A549 (cell line): Measurements from ENCODE around the gene RALGAPA1.

Source experiments
- CTCF ChIP-seq: fragments of >200 bp; sonication (Bioruptor Twin); formaldehyde crosslinking; IDR thresholded peaks from 3 replicates; pipeline ENCODE4 v1.5.1; 2016
- EP300 ChIP-seq, 2 experiments: fragments of >200 bp; sonication (Bioruptor Twin); formaldehyde crosslinking; IDR thresholded peaks; 2 replicates in 1 of 2; 3 replicates in 1 of 2; pipeline ENCODE4 v1.6.1; 2016 to 2017
- FOSB ChIP-seq: fragments of 250-450 bp; sonication (Bioruptor Pico); IDR thresholded peaks from 2 replicates; pipeline ENCODE4 v1.5.0; 2020; ENCODE audit warnings: mild to moderate bottlenecking, moderate library complexity
- FOSL2 ChIP-seq, 2 experiments: fragments of 450-650 bp in 1 of 2; fragments of >200 bp in 1 of 2; sonication (Bioruptor Twin) in 1 of 2; formaldehyde crosslinking; IDR thresholded peaks; 2 replicates each; pipeline versions ENCODE4 v1.5.0 to v1.6.1; 2016 to 2020; ENCODE audit warnings: mild to moderate bottlenecking in 1 of 2, moderate library complexity in 1 of 2
- FOXS1 ChIP-seq: fragments of 250-450 bp; sonication (Bioruptor Pico); IDR thresholded peaks from 2 replicates; pipeline ENCODE4 v1.5.0; 2020; ENCODE audit warnings: mild to moderate bottlenecking, moderate library complexity
- JUN ChIP-seq, 2 experiments: fragments of >200 bp; sonication (Bioruptor Twin); formaldehyde crosslinking; IDR thresholded peaks; 2 replicates in 1 of 2; 3 replicates in 1 of 2; pipeline ENCODE4 v1.6.1; 2016 to 2017
- MAX ChIP-seq: IDR thresholded peaks from 2 replicates; pipeline ENCODE4 v1.6.1; 2012
- NPAS2 ChIP-seq: fragments of 250-450 bp; sonication (Bioruptor Pico); IDR thresholded peaks from 2 replicates; pipeline ENCODE4 v1.8.0; 2022; ENCODE audit warnings: mild to moderate bottlenecking, moderate library complexity, borderline replicate concordance
- POLR2A ChIP-seq: IDR thresholded peaks from 2 replicates; pipeline ENCODE4 v1.6.1; 2012; ENCODE audit warnings: mild to moderate bottlenecking, low read length
- RAD21 ChIP-seq, 2 experiments: fragments of >200 bp in 1 of 2; sonication (Bioruptor Twin) in 1 of 2; formaldehyde crosslinking in 1 of 2; IDR thresholded peaks in 1 of 2; conservative IDR thresholded peaks in 1 of 2; 2 replicates in 1 of 2; 3 replicates in 1 of 2; pipeline ENCODE4 v1.6.1; 2012 to 2018; ENCODE audit warnings: inconsistent platforms in 1 of 2
- USF2 ChIP-seq: fragments of 450-650 bp; IDR thresholded peaks from 2 replicates; pipeline ENCODE4 v1.6.1; 2014; ENCODE audit warnings: antibody characterized with exemption
- ZNF302 ChIP-seq: fragments of 250-450 bp; sonication (Bioruptor Pico); IDR thresholded peaks from 2 replicates; pipeline ENCODE4 v1.9.0; 2021; ENCODE audit warnings: inconsistent platforms, mild to moderate bottlenecking, moderate library complexity

- TF ChIP-seq CTCF, result no peak
- TF ChIP-seq POLR2A, result no peak
- TF ChIP-seq RAD21 (conservative IDR thresholded peaks at IDR 0.05 in 1 of 2, IDR thresholded peaks at IDR 0.05 in 1 of 2), result no peak
- no peak for TF ChIP-seq ZNF302 (CRISPR knock-in tag)
- no peak for TF ChIP-seq USF2
- TF ChIP-seq JUN (IDR thresholded peaks at IDR 0.05), result no peak
- no peak for TF ChIP-seq MAX
- no peak for TF ChIP-seq FOSL2 (IDR thresholded peaks at IDR 0.05)
- no peak for TF ChIP-seq FOSL2 (CRISPR knock-in tag; IDR thresholded peaks at IDR 0.05)
- TF ChIP-seq EP300 (IDR thresholded peaks at IDR 0.05), result no peak
- no peak for TF ChIP-seq FOSB (CRISPR knock-in tag)
- no peak for TF ChIP-seq NPAS2 (CRISPR knock-in tag)
- no peak for TF ChIP-seq FOXS1 (CRISPR knock-in tag)
Measured at GRCh38 chr14:35503646-35504045, 305.4 kb downstream of the RALGAPA1 start.
